ENCODE measurements around the gene LRG1. TPM values are rescaled to one million over a fixed set of nuclear protein-coding genes. Genes with fewer than 3 reads are reported as not detected.

LRG1 gene
- total and polyA plus RNA-seq, 2 of the 13 experiments (the other 11 are each of a cell fraction or from before 2014, with no cell fraction given): 12.0 to 39.3 TPM

DNA sequence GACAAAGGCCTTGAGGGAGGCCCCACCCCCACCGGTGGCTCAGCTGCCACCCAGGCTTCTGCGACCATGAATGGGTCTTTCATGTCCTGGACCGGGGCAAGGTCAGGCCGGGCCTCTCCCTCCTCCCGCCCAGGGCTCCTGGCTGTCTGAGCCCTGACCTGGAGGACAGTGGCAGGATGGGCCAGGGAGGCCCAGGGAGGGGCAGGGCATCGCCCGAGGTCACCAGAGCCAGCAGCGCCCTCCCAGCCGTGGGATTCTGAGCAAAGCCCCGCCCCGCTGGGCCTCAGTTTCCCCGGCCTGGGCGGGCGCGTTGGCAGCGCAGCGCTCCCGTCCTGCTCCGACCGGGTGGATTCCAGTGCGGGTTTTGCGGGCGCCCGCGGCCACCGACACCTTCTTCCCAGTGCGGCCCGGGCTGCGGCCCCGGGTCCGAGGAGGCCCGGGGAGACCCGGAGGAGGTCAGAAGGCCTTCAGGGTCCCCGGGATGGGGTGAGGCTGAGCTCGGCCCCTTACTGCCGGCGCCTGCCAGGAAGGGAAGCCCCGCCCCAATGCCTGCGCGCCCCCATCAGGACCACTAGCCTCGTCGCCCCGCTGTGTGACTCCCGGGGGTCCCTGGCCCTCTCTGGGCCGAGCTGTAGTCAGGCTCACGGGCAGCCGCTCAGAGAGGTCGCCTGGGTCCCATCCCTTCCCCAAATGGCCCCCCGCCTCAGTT, 44.3 kb upstream of the LRG1 start (continued):
- TF ChIP-seq, protein P1, sequence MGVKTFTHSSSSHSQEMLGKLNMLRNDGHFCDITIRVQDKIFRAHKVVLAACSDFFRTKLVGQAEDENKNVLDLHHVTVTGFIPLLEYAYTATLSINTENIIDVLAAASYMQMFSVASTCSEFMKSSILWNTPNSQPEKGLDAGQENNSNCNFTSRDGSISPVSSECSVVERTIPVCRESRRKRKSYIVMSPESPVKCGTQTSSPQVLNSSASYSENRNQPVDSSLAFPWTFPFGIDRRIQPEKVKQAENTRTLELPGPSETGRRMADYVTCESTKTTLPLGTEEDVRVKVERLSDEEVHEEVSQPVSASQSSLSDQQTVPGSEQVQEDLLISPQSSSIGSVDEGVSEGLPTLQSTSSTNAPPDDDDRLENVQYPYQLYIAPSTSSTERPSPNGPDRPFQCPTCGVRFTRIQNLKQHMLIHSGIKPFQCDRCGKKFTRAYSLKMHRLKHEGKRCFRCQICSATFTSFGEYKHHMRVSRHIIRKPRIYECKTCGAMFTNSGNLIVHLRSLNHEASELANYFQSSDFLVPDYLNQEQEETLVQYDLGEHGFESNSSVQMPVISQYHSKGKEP (CRISPR knock-in tag; IDR thresholded peaks at IDR 0.05): no peak
- TF ChIP-seq, protein P2, sequence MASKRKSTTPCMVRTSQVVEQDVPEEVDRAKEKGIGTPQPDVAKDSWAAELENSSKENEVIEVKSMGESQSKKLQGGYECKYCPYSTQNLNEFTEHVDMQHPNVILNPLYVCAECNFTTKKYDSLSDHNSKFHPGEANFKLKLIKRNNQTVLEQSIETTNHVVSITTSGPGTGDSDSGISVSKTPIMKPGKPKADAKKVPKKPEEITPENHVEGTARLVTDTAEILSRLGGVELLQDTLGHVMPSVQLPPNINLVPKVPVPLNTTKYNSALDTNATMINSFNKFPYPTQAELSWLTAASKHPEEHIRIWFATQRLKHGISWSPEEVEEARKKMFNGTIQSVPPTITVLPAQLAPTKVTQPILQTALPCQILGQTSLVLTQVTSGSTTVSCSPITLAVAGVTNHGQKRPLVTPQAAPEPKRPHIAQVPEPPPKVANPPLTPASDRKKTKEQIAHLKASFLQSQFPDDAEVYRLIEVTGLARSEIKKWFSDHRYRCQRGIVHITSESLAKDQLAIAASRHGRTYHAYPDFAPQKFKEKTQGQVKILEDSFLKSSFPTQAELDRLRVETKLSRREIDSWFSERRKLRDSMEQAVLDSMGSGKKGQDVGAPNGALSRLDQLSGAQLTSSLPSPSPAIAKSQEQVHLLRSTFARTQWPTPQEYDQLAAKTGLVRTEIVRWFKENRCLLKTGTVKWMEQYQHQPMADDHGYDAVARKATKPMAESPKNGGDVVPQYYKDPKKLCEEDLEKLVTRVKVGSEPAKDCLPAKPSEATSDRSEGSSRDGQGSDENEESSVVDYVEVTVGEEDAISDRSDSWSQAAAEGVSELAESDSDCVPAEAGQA (IDR thresholded peaks at IDR 0.05; ENCODE audit: low read depth): 0 out of 2 replicates have a peak, but pooled peaks have one; percentile 50
- TF ChIP-seq, protein P2 (CRISPR knock-in tag; IDR thresholded peaks at IDR 0.05; ENCODE audit: borderline replicate concordance): peak; percentile 83; the same call in 1 of the 2 replicates
- no peak for TF ChIP-seq ZFP82 (CRISPR knock-in tag; IDR thresholded peaks at IDR 0.05; ENCODE audit: borderline replicate concordance)
- 0 out of 2 replicates have a peak, but pooled peaks have one; percentile 12 for TF ChIP-seq ZNF136 (CRISPR knock-in tag; IDR thresholded peaks at IDR 0.05; ENCODE audit: low read depth)
- TF ChIP-seq HDAC6 (IDR thresholded peaks at IDR 0.05; ENCODE audit: low read depth, low read length): no peak
- TF ChIP-seq ZNF780A (CRISPR knock-in tag; IDR thresholded peaks at IDR 0.05): no peak; the same call in 1 of the 2 replicates
- TF ChIP-seq ATM (IDR thresholded peaks at IDR 0.05; ENCODE audit: borderline replicate concordance): no peak
- TF ChIP-seq, protein P3, sequence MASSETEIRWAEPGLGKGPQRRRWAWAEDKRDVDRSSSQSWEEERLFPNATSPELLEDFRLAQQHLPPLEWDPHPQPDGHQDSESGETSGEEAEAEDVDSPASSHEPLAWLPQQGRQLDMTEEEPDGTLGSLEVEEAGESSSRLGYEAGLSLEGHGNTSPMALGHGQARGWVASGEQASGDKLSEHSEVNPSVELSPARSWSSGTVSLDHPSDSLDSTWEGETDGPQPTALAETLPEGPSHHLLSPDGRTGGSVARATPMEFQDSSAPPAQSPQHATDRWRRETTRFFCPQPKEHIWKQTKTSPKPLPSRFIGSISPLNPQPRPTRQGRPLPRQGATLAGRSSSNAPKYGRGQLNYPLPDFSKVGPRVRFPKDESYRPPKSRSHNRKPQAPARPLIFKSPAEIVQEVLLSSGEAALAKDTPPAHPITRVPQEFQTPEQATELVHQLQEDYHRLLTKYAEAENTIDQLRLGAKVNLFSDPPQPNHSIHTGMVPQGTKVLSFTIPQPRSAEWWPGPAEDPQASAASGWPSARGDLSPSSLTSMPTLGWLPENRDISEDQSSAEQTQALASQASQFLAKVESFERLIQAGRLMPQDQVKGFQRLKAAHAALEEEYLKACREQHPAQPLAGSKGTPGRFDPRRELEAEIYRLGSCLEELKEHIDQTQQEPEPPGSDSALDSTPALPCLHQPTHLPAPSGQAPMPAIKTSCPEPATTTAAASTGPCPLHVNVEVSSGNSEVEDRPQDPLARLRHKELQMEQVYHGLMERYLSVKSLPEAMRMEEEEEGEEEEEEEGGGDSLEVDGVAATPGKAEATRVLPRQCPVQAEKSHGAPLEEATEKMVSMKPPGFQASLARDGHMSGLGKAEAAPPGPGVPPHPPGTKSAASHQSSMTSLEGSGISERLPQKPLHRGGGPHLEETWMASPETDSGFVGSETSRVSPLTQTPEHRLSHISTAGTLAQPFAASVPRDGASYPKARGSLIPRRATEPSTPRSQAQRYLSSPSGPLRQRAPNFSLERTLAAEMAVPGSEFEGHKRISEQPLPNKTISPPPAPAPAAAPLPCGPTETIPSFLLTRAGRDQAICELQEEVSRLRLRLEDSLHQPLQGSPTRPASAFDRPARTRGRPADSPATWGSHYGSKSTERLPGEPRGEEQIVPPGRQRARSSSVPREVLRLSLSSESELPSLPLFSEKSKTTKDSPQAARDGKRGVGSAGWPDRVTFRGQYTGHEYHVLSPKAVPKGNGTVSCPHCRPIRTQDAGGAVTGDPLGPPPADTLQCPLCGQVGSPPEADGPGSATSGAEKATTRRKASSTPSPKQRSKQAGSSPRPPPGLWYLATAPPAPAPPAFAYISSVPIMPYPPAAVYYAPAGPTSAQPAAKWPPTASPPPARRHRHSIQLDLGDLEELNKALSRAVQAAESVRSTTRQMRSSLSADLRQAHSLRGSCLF (CRISPR knock-in tag; IDR thresholded peaks at IDR 0.05; ENCODE audit: borderline replicate concordance): no peak
- TF ChIP-seq ZNF34 (CRISPR knock-in tag; IDR thresholded peaks at IDR 0.05; ENCODE audit: borderline replicate concordance): no peak
